Middle frontal gyrus (tissue), 1 donor: ENCODE data around the gene HOXB1.

ENCODE experiments used
- DNase-seq: peaks from one replicate; pipeline ENCODE4 v3.0.0-alpha.2; 2015; ENCODE audit warnings: low spot score; ENCODE audit errors: extremely low spot score

HOXB1 gene

GRCh38 chr17:48530887-48531272 lies at the start of gene HOXB1:
HOXB1 (minus strand) TSS chr17:48531011; CDS start chr17:48530904, 107 bp downstream.
- no peak for DNase-seq

- DNase-seq = no peak
Measured at GRCh38 chr17:48579760-48580554, 49.1 kb upstream of the HOXB1 start.

GRCh38 chr17:48579471-48579759 lies 48.6 kb upstream of the HOXB1 start:
- DNase-seq = no peak

GRCh38 chr17:48578616-48579470 lies 48.0 kb upstream of the HOXB1 start:
- DNase-seq = no peak

- DNase-seq = no peak
Measured at GRCh38 chr17:48577946-48578615, 47.3 kb upstream of the HOXB1 start, which contains the start of gene HOXB4. HOXB4 (minus strand) TSS chr17:48578350; CDS start chr17:48578319, 31 bp downstream.

GRCh38 chr17:48577330-48577945 lies 46.6 kb upstream of the HOXB1 start:
- no peak for DNase-seq

GRCh38 chr17:48576479-48577309 lies 45.9 kb upstream of the HOXB1 start:
- no peak for DNase-seq

GRCh38 chr17:48575673-48576478 lies 45.1 kb upstream of the HOXB1 start:
- DNase-seq = no peak

- DNase-seq = no peak
Measured at GRCh38 chr17:48575066-48575582, 44.3 kb upstream of the HOXB1 start.

- no peak for DNase-seq
Measured at GRCh38 chr17:48574505-48575065, 43.8 kb upstream of the HOXB1 start.

GRCh38 chr17:48571826-48572417 lies 41.1 kb upstream of the HOXB1 start:
- DNase-seq = no peak

- no peak for DNase-seq
Measured at GRCh38 chr17:48571024-48571818, 40.4 kb upstream of the HOXB1 start.

GRCh38 chr17:48570325-48571023 lies 39.7 kb upstream of the HOXB1 start:
- no peak for DNase-seq

GRCh38 chr17:48569674-48570324 lies 39.0 kb upstream of the HOXB1 start:
- DNase-seq = no peak

- no peak for DNase-seq
Measured at GRCh38 chr17:48569240-48569582, 38.4 kb upstream of the HOXB1 start.

- DNase-seq = no peak
Measured at GRCh38 chr17:48568499-48569239, 37.9 kb upstream of the HOXB1 start.
